ENCODE measurements around the gene KIF3A. TPM values are rescaled to one million over a fixed set of nuclear protein-coding genes. Genes with fewer than 3 reads are reported as not detected.

The KIF3A gene
- total RNA-seq, 1 experiment from 2014 or later: 13.2 TPM

- Histone ChIP-seq H3K56ac (ENCODE audit: insufficient read length, low read depth, low read length) (no peak overlapping the region), H3K79me1 (ENCODE audit: insufficient read depth, low read depth, low read length, poor library complexity, severe bottlenecking) (no peaks in the 10 kb centered on the region), H3K27ac (ENCODE audit: insufficient read length, low read depth, low read length) (no peak overlapping the region), H3K27me3 (ENCODE audit: insufficient read depth, low read length) (peaks cover 16% of the 10 kb centered on the region; the same call in 1 of the 2 replicates), H2BK12ac (ENCODE audit: insufficient read length, low read depth, low read length) (no peak overlapping the region), H4K8ac (replicated peaks; ENCODE audit: insufficient read length, low read depth, low read length) (no peak overlapping the region), H3K14ac (ENCODE audit: insufficient read depth, low read length) (no peak overlapping the region), H3K79me2 (ENCODE audit: insufficient read depth, low read length) (no peaks in the 10 kb centered on the region), H2BK20ac (ENCODE audit: low read depth, low read length, poor library complexity, severe bottlenecking) (no peak overlapping the region), H3K9ac (ENCODE audit: extremely low read depth, insufficient read length, low read length) (no peak overlapping the region), H2BK120ac (ENCODE audit: low read depth, low read length, poor library complexity, severe bottlenecking) (no peak overlapping the region), H2BK15ac (ENCODE audit: low read depth, low read length) (no peak overlapping the region), H3K18ac (ENCODE audit: insufficient read length, low read depth, low read length) (no peak overlapping the region), H2AFZ (ENCODE audit: low read length) (no peak overlapping the region), H2AK5ac (ENCODE audit: insufficient read length, low read length) (no peak overlapping the region), H3K4me2 (ENCODE audit: insufficient read depth, insufficient read length, low read length) (no peak overlapping the region), H2BK5ac (ENCODE audit: insufficient read length, low read length) (no peak overlapping the region), H3T11ph (ENCODE audit: low read length) (no peak overlapping the region), H4K91ac (ENCODE audit: insufficient read length, low read depth, low read length) (no peak overlapping the region), H4K20me1 (ENCODE audit: control insufficient read depth, insufficient read depth, insufficient read length) (no peaks in the 10 kb centered on the region), H3K9me3 (ENCODE audit: control insufficient read depth, low read depth, low read length) (no peaks in the 10 kb centered on the region), H4K5ac (ENCODE audit: insufficient read length, low read depth, low read length) (no peak overlapping the region), H3K23ac (ENCODE audit: insufficient read length, low read depth, low read length) (no peak overlapping the region), H3K4me1 (ENCODE audit: insufficient read depth, low read length) (no peaks in the 10 kb centered on the region), H3K23me2 (ENCODE audit: insufficient read length, low read depth, low read length, poor library complexity, severe bottlenecking) (peaks cover 6% of the 10 kb centered on the region), H3K4ac (ENCODE audit: low read depth, low read length) (no peak overlapping the region)
- no peak overlapping the region; a peak in 1 of 5 replicates for H3K4me3 Mint-ChIP-seq
- peaks cover 55% of the 10 kb centered on the region for H3K27me3 Mint-ChIP-seq (ENCODE audit: low read depth)
- no CpG with 5 or more reads among the region's 10 CpGs for WGBS (ENCODE audit: extremely low coverage, insufficient read length, low lambda C conversion rate)
- TF ChIP-seq, protein P1, sequence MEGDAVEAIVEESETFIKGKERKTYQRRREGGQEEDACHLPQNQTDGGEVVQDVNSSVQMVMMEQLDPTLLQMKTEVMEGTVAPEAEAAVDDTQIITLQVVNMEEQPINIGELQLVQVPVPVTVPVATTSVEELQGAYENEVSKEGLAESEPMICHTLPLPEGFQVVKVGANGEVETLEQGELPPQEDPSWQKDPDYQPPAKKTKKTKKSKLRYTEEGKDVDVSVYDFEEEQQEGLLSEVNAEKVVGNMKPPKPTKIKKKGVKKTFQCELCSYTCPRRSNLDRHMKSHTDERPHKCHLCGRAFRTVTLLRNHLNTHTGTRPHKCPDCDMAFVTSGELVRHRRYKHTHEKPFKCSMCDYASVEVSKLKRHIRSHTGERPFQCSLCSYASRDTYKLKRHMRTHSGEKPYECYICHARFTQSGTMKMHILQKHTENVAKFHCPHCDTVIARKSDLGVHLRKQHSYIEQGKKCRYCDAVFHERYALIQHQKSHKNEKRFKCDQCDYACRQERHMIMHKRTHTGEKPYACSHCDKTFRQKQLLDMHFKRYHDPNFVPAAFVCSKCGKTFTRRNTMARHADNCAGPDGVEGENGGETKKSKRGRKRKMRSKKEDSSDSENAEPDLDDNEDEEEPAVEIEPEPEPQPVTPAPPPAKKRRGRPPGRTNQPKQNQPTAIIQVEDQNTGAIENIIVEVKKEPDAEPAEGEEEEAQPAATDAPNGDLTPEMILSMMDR (conservative IDR thresholded peaks at IDR 0.05): no peak
- peaks cover 20 to 29% of the 10 kb centered on the region in 2 experiments for H3K4me1 Mint-ChIP-seq
- no peak overlapping the region for H3K27ac Mint-ChIP-seq
- H3K9me3 Mint-ChIP-seq: peaks cover 0 to 3% of the 10 kb centered on the region in 2 experiments; a peak in 1 of 5 replicates
- DNase-seq: no peak
- H3K36me3 Mint-ChIP-seq (ENCODE audit: insufficient read depth in 1 of 3, low read depth in 3 of 3): no peaks in the 10 kb centered on the region; a peak in 1 of 7 replicates
Observed at GRCh38 chr5:132750471-132751230, 13.3 kb upstream of the KIF3A start.
